ENCODE results near the gene DOCK3. TPM values are rescaled to one million over a fixed set of nuclear protein-coding genes. Genes with fewer than 3 reads are reported as not detected.

The DOCK3 gene
- total RNA-seq, 1 experiment from 2014 or later, result 0.47 TPM

GRCh38 chr3:51332156-51332555, 657.4 kb downstream of the DOCK3 start:
- no peak overlapping the region for H3K27ac ChIP-seq (ENCODE audit: low read depth, low read length, poor library complexity, severe bottlenecking)
- H3K4me1 ChIP-seq (ENCODE audit: insufficient read depth, low read length, poor library complexity, severe bottlenecking), result no peaks in the 10 kb centered on the region
- H3K9me3 ChIP-seq (ENCODE audit: low read depth, low read length, poor library complexity, severe bottlenecking), result no peaks in the 10 kb centered on the region
- ChIA-PET POLR2A (ENCODE audit: low non-redundant PET) (interaction anchor here (0.5 kb wide), 1 partner anchor 24 kb away, joined by 3 read pairs; no protein-coding TSS in a partner anchor), CTCF (no interaction called here)
- no peaks in the 10 kb centered on the region for H3K27me3 ChIP-seq (replicated peaks; ENCODE audit: insufficient read depth, low read depth, low read length, poor library complexity)
- DNase-seq (ENCODE audit: low spot score), result no peak
- BruUV-seq (replicated peaks), result no TSS peak
- intact Hi-C loops (cut with micrococcal nuclease; ENCODE audit: unreplicated experiment), result no loop called here
- no peaks in the 10 kb centered on the region for H3K36me3 ChIP-seq (ENCODE audit: insufficient read depth, low read length, poor library complexity, severe bottlenecking)
- TF ChIP-seq CTCF (conservative IDR thresholded peaks at IDR 0.05; ENCODE audit: low read depth, low read length), result no peak
- TF ChIP-seq EZH2 (IDR thresholded peaks at IDR 0.05; ENCODE audit: borderline replicate concordance, low read depth, low read length, poor library complexity, severe bottlenecking), result no peak
- no peak overlapping the region for H3K4me3 ChIP-seq (ENCODE audit: low read depth, low read length, poor library complexity, severe bottlenecking)

- H3K27me3 ChIP-seq (replicated peaks; ENCODE audit: insufficient read depth, low read depth, low read length, poor library complexity), result no peaks in the 10 kb centered on the region
- no TSS peak for BruUV-seq (replicated peaks)
- POLR2A ChIA-PET (ENCODE audit: low non-redundant PET), result no interaction called here
- H3K36me3 ChIP-seq (ENCODE audit: insufficient read depth, low read length, poor library complexity, severe bottlenecking), result no peaks in the 10 kb centered on the region
- TF ChIP-seq CTCF (conservative IDR thresholded peaks at IDR 0.05; ENCODE audit: low read depth, low read length), result no peak
- TF ChIP-seq EZH2 (IDR thresholded peaks at IDR 0.05; ENCODE audit: borderline replicate concordance, low read depth, low read length, poor library complexity, severe bottlenecking), result no peak
- intact Hi-C loops (cut with micrococcal nuclease; ENCODE audit: unreplicated experiment), result no loop called here
- H3K27ac ChIP-seq (ENCODE audit: low read depth, low read length, poor library complexity, severe bottlenecking), result no peak overlapping the region
- no peak for DNase-seq (ENCODE audit: low spot score)
- no peaks in the 10 kb centered on the region for H3K9me3 ChIP-seq (ENCODE audit: low read depth, low read length, poor library complexity, severe bottlenecking)
- H3K4me3 ChIP-seq (ENCODE audit: low read depth, low read length, poor library complexity, severe bottlenecking), result no peak overlapping the region
- CTCF ChIA-PET, result no interaction called here
- no peaks in the 10 kb centered on the region for H3K4me1 ChIP-seq (ENCODE audit: insufficient read depth, low read length, poor library complexity, severe bottlenecking)
Observed at GRCh38 chr3:51333021-51333420, 658.3 kb downstream of the DOCK3 start.

- H3K36me3 ChIP-seq (ENCODE audit: insufficient read depth, low read length, poor library complexity, severe bottlenecking), result no peaks in the 10 kb centered on the region
- H3K4me3 ChIP-seq (ENCODE audit: low read depth, low read length, poor library complexity, severe bottlenecking), result no peak overlapping the region
- intact Hi-C loops (cut with micrococcal nuclease; ENCODE audit: unreplicated experiment), result no loop called here
- no TSS peak for BruUV-seq (replicated peaks)
- TF ChIP-seq CTCF (conservative IDR thresholded peaks at IDR 0.05; ENCODE audit: low read depth, low read length) (no peak), EZH2 (IDR thresholded peaks at IDR 0.05; ENCODE audit: borderline replicate concordance, low read depth, low read length, poor library complexity, severe bottlenecking) (no peak)
- no peak overlapping the region for H3K27ac ChIP-seq (ENCODE audit: low read depth, low read length, poor library complexity, severe bottlenecking)
- ChIA-PET CTCF (no interaction called here), POLR2A (ENCODE audit: low non-redundant PET) (no interaction called here)
- DNase-seq (ENCODE audit: low spot score), result no peak
- no peaks in the 10 kb centered on the region for H3K27me3 ChIP-seq (replicated peaks; ENCODE audit: insufficient read depth, low read depth, low read length, poor library complexity)
- H3K4me1 ChIP-seq (ENCODE audit: insufficient read depth, low read length, poor library complexity, severe bottlenecking), result no peaks in the 10 kb centered on the region
- H3K9me3 ChIP-seq (ENCODE audit: low read depth, low read length, poor library complexity, severe bottlenecking), result no peaks in the 10 kb centered on the region
Observed at GRCh38 chr3:51336261-51336660, 661.5 kb downstream of the DOCK3 start.
